ENCODE results near the gene KIRREL3. TPM values are rescaled to one million over a fixed set of nuclear protein-coding genes. Genes with fewer than 3 reads are reported as not detected.

Gene KIRREL3
- total RNA-seq, 2 donors from 2014 or later: 0.28 TPM; not detected in 1

DNA sequence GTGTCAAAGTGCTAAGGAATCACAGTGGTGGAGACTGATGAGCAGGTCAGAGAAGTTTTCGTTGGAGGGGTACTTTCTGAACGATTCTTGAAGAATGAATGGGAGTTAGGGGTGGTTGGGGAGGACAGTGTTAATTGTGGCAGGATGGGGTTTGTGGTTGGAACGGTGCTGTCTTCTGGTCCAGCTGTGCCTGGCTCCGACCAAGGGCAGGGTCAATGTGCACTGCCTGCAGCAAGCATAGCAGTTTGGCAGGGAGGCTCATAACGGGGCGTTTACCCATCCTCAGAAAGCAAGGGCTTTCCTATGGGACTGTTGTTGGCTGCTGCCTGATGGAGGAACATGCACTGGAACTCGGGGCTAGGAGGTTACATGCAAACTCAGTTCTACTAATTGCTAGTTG is 265.8 kb downstream of the KIRREL3 start:
- Histone ChIP-seq H3K27ac (no peak overlapping the region), H3K36me3 (no peaks in the 10 kb centered on the region), H3K27me3 (replicated peaks; ENCODE audit: insufficient read depth) (no peaks in the 10 kb centered on the region), H3K4me1 (replicated peaks) (no peaks in the 10 kb centered on the region), H3K4me3 (no peak overlapping the region), H3K9me3 (no peaks in the 10 kb centered on the region)
- TF ChIP-seq, protein P1, sequence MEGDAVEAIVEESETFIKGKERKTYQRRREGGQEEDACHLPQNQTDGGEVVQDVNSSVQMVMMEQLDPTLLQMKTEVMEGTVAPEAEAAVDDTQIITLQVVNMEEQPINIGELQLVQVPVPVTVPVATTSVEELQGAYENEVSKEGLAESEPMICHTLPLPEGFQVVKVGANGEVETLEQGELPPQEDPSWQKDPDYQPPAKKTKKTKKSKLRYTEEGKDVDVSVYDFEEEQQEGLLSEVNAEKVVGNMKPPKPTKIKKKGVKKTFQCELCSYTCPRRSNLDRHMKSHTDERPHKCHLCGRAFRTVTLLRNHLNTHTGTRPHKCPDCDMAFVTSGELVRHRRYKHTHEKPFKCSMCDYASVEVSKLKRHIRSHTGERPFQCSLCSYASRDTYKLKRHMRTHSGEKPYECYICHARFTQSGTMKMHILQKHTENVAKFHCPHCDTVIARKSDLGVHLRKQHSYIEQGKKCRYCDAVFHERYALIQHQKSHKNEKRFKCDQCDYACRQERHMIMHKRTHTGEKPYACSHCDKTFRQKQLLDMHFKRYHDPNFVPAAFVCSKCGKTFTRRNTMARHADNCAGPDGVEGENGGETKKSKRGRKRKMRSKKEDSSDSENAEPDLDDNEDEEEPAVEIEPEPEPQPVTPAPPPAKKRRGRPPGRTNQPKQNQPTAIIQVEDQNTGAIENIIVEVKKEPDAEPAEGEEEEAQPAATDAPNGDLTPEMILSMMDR (IDR thresholded peaks at IDR 0.05): no peak
- TF ChIP-seq POLR2AphosphoS5 (IDR thresholded peaks at IDR 0.05) (no peak), POLR2A (IDR thresholded peaks at IDR 0.05) (no peak)
- DNase-seq (ENCODE audit: low spot score): no peak
- WGBS: 66% methylated on average over 7 of the region's 7 CpGs
- intact Hi-C loops (cut with DNase I): no loop called here

DNA sequence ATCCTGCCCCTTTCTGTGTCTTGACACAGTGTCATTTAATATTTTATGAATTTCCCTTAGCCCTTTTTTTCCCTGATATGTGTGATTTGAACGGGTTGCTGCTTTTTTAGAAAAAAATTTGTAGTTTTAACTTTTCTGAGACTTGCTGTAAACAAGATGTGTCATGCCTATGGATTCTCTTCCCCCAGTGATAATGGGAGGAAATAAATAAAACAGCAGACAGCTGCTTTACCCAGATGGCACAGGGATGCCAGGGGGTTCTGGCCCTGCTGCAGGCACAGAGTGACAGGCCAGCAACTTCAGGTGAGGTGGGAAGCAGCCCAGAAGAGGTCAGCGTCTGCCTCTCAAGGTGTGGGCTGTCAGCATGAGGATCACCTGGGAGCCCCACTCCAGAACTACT is 266.9 kb downstream of the KIRREL3 start:
- 41% methylated on average over 2 of the region's 2 CpGs for WGBS
- Histone ChIP-seq H3K36me3 (no peaks in the 10 kb centered on the region), H3K4me1 (replicated peaks) (no peaks in the 10 kb centered on the region), H3K27ac (no peak overlapping the region), H3K9me3 (no peaks in the 10 kb centered on the region), H3K4me3 (no peak overlapping the region), H3K27me3 (replicated peaks; ENCODE audit: insufficient read depth) (no peaks in the 10 kb centered on the region)
- TF ChIP-seq, protein P1 (IDR thresholded peaks at IDR 0.05): no peak
- TF ChIP-seq POLR2AphosphoS5 (IDR thresholded peaks at IDR 0.05) (no peak), POLR2A (IDR thresholded peaks at IDR 0.05) (no peak)
- intact Hi-C loops (cut with DNase I): no loop called here
- no peak for DNase-seq (ENCODE audit: low spot score)

DNA sequence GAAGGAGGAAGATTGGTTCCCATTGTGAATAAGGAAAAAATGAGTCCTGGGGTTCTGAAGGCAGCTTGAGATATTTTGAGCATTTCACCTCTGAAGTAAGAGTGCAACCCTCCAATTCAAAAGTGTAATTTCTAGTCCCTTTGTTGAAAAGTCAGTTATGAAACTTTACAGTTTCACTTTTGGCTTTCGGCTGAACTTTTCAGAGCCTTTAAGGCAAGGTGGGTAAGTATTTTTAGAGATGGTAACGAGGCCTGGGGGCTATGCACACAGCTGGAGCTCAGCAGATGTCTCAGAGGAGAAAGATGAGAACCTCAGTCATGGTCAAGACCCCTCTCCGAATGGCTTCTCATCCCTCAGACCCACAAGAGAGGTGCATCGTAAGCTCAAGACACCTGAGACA is 267.6 kb downstream of the KIRREL3 start:
- Histone ChIP-seq H3K36me3 (no peaks in the 10 kb centered on the region), H3K9me3 (no peaks in the 10 kb centered on the region), H3K4me1 (replicated peaks) (no peaks in the 10 kb centered on the region), H3K27ac (no peak overlapping the region), H3K27me3 (replicated peaks; ENCODE audit: insufficient read depth) (no peaks in the 10 kb centered on the region), H3K4me3 (no peak overlapping the region)
- 69% methylated on average over 4 of the region's 4 CpGs for WGBS
- intact Hi-C loops (cut with DNase I): no loop called here
- TF ChIP-seq, protein P1 (IDR thresholded peaks at IDR 0.05): no peak
- no peak for TF ChIP-seq POLR2A (IDR thresholded peaks at IDR 0.05)
- no peak for TF ChIP-seq POLR2AphosphoS5 (IDR thresholded peaks at IDR 0.05)
- no peak for DNase-seq (ENCODE audit: low spot score)

DNA sequence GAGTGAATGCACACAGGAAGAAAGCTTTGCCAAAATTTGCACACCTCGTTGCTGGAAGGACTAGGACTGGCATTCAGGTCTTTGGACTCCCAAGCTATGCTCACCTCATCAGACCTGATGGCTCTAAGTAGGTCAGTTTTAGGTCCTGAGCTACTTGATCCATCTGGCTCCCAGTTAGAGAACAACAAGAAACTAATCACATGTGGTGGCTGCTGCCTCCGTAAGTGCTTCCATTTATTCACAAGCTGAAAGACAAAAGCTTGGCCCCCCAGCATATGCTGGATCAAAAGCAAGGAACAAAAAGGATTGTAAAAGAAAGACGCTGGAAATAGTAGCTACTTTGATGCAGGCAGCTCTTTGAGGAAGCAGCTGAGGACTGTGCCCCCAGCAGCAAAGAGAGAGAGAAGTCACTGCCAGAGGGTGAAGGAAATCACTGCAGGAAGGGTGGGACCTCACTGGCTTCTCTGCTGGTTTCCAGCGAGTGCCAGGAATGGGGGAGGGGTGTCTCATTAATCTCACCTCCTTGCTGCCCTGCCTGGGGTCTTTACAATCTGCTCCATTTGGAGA is 268.9 kb downstream of the KIRREL3 start:
- no peaks in the 10 kb centered on the region for H3K9me3 ChIP-seq
- H3K27me3 ChIP-seq (replicated peaks; ENCODE audit: insufficient read depth): no peaks in the 10 kb centered on the region
- intact Hi-C loops (cut with DNase I): no loop called here
- TF ChIP-seq POLR2AphosphoS5 (IDR thresholded peaks at IDR 0.05) (no peak), POLR2A (IDR thresholded peaks at IDR 0.05) (no peak)
- TF ChIP-seq, protein P1 (IDR thresholded peaks at IDR 0.05): no peak
- H3K36me3 ChIP-seq: no peaks in the 10 kb centered on the region
- no peaks in the 10 kb centered on the region for H3K4me1 ChIP-seq (replicated peaks)
- WGBS: 24% methylated on average over 4 of the region's 4 CpGs
- H3K4me3 ChIP-seq: no peak overlapping the region
- DNase-seq (ENCODE audit: low spot score): no peak
- no peak overlapping the region for H3K27ac ChIP-seq

DNA sequence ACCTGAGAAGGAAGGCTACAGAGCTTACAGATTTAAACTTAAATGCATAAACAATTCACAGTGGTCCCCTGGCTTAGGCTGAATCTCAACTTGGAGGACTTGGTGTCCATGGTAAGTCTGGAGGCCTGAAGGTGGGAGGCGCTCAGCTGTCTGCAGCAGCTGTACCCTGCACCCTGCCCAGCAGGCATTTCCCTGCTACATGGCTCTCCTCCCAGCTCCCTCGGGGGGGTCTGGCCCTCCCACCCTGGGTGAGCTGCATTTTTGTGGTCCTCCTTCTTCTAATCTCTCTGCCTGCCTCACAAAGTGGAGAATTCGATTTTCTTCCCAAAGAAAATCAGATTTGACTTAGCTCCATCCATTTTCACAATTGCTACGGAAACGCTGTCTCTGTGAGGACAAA is 273.2 kb downstream of the KIRREL3 start:
- no peaks in the 10 kb centered on the region for H3K9me3 ChIP-seq
- H3K27ac ChIP-seq: no peak overlapping the region
- no peak for DNase-seq (ENCODE audit: low spot score)
- WGBS: 61% methylated on average over 5 of the region's 5 CpGs
- intact Hi-C loops (cut with DNase I): no loop called here
- H3K36me3 ChIP-seq: no peaks in the 10 kb centered on the region
- no peak overlapping the region for H3K4me3 ChIP-seq
- TF ChIP-seq POLR2A (IDR thresholded peaks at IDR 0.05): no peak
- TF ChIP-seq, protein P1 (IDR thresholded peaks at IDR 0.05): no peak
- no peak for TF ChIP-seq POLR2AphosphoS5 (IDR thresholded peaks at IDR 0.05)
- H3K4me1 ChIP-seq (replicated peaks): no peaks in the 10 kb centered on the region
- H3K27me3 ChIP-seq (replicated peaks; ENCODE audit: insufficient read depth): no peaks in the 10 kb centered on the region

Data from prostate gland (tissue), 2 donors.